ENCODE results near the gene DDX27. TPM values are rescaled to one million over a fixed set of nuclear protein-coding genes. Genes with fewer than 3 reads are reported as not detected.

DDX27 gene
- total RNA-seq, 1 experiment from 2014 or later = 54.8 TPM

DNA sequence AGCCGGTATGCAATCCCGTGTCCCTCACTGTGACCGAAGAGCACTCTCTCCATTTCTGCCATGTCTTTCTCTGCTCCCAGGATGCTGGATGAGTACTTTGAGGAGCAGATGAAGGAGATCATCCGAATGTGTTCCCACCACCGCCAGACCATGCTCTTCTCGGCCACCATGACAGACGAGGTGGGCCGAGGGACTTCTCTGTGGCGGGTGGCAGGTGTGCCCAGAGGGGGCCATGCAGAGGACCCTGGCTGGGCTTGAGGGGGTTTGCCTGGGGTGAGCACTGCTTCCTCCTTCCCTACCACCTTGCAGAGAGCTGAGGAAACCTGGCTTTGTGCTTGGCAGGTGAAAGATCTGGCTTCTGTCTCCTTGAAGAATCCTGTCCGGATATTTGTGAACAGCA, 14.0 kb downstream of the DDX27 start (continued):
- TF ChIP-seq, protein P1, sequence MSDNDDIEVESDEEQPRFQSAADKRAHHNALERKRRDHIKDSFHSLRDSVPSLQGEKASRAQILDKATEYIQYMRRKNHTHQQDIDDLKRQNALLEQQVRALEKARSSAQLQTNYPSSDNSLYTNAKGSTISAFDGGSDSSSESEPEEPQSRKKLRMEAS (CRISPR knock-in tag; IDR thresholded peaks at IDR 0.05) = no peak
- TF ChIP-seq, protein P2, sequence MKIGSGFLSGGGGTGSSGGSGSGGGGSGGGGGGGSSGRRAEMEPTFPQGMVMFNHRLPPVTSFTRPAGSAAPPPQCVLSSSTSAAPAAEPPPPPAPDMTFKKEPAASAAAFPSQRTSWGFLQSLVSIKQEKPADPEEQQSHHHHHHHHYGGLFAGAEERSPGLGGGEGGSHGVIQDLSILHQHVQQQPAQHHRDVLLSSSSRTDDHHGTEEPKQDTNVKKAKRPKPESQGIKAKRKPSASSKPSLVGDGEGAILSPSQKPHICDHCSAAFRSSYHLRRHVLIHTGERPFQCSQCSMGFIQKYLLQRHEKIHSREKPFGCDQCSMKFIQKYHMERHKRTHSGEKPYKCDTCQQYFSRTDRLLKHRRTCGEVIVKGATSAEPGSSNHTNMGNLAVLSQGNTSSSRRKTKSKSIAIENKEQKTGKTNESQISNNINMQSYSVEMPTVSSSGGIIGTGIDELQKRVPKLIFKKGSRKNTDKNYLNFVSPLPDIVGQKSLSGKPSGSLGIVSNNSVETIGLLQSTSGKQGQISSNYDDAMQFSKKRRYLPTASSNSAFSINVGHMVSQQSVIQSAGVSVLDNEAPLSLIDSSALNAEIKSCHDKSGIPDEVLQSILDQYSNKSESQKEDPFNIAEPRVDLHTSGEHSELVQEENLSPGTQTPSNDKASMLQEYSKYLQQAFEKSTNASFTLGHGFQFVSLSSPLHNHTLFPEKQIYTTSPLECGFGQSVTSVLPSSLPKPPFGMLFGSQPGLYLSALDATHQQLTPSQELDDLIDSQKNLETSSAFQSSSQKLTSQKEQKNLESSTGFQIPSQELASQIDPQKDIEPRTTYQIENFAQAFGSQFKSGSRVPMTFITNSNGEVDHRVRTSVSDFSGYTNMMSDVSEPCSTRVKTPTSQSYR (CRISPR knock-in tag; IDR thresholded peaks at IDR 0.05) = no peak
- TF ChIP-seq ZNF671 (CRISPR knock-in tag; IDR thresholded peaks at IDR 0.05) (no peak), JUN (CRISPR knock-in tag; IDR thresholded peaks at IDR 0.05) (no peak), ESRRA (CRISPR knock-in tag; IDR thresholded peaks at IDR 0.05; ENCODE audit: borderline replicate concordance) (no peak), CREM (CRISPR knock-in tag; IDR thresholded peaks at IDR 0.05) (no peak), NFE2L1 (CRISPR knock-in tag; IDR thresholded peaks at IDR 0.05) (no peak)
- TF ChIP-seq, protein P3, sequence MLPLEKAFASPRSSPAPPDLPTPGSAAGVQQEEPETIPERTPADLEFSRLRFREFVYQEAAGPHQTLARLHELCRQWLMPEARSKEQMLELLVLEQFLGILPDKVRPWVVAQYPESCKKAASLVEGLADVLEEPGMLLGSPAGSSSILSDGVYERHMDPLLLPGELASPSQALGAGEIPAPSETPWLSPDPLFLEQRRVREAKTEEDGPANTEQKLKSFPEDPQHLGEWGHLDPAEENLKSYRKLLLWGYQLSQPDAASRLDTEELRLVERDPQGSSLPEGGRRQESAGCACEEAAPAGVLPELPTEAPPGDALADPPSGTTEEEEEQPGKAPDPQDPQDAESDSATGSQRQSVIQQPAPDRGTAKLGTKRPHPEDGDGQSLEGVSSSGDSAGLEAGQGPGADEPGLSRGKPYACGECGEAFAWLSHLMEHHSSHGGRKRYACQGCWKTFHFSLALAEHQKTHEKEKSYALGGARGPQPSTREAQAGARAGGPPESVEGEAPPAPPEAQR (CRISPR knock-in tag; IDR thresholded peaks at IDR 0.05) = no peak
- TF ChIP-seq, protein P4, sequence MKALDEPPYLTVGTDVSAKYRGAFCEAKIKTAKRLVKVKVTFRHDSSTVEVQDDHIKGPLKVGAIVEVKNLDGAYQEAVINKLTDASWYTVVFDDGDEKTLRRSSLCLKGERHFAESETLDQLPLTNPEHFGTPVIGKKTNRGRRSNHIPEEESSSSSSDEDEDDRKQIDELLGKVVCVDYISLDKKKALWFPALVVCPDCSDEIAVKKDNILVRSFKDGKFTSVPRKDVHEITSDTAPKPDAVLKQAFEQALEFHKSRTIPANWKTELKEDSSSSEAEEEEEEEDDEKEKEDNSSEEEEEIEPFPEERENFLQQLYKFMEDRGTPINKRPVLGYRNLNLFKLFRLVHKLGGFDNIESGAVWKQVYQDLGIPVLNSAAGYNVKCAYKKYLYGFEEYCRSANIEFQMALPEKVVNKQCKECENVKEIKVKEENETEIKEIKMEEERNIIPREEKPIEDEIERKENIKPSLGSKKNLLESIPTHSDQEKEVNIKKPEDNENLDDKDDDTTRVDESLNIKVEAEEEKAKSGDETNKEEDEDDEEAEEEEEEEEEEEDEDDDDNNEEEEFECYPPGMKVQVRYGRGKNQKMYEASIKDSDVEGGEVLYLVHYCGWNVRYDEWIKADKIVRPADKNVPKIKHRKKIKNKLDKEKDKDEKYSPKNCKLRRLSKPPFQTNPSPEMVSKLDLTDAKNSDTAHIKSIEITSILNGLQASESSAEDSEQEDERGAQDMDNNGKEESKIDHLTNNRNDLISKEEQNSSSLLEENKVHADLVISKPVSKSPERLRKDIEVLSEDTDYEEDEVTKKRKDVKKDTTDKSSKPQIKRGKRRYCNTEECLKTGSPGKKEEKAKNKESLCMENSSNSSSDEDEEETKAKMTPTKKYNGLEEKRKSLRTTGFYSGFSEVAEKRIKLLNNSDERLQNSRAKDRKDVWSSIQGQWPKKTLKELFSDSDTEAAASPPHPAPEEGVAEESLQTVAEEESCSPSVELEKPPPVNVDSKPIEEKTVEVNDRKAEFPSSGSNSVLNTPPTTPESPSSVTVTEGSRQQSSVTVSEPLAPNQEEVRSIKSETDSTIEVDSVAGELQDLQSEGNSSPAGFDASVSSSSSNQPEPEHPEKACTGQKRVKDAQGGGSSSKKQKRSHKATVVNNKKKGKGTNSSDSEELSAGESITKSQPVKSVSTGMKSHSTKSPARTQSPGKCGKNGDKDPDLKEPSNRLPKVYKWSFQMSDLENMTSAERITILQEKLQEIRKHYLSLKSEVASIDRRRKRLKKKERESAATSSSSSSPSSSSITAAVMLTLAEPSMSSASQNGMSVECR (CRISPR knock-in tag; IDR thresholded peaks at IDR 0.05; ENCODE audit: borderline replicate concordance) = no peak

DNA sequence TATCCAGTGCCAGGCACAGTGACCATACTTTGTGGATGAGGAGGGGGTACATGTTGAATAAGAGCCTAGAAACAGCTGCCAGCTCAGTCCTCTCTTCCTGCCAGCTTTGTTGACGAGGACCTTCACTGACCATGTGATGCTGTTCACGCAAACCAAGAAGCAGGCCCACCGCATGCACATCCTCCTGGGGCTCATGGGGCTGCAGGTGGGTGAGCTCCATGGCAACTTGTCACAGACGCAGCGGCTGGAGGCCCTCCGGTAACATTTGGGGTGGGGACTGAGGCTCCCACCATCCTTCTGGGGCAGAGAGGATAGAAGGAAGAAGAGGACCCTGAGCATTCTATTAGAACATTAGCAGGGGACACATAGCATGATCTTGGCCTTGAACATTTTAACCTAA, 15.6 kb downstream of the DDX27 start:
- peaks cover 74% of the 10 kb centered on the region for H3K36me3 Mint-ChIP-seq
- POLR2A ChIA-PET = no interaction called here
- ATAC-seq = no peak

DNA sequence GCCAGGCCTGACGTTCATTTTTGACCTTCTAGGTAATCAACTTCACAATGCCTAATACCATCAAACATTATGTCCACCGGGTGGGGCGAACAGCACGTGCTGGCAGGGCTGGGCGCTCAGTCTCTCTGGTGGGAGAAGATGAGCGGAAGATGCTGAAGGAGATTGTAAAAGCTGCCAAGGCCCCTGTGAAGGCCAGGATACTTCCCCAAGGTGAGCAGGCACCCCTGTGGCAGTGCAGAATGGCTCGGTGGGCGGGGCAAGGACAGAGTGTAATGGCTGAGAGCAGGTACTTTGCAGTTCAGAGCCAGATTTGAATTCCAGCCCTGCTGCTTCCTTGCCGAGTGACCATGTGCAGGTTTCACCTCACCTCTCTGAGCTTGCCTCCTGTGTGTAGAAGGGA, 17.1 kb downstream of the DDX27 start:
- CTCF ChIA-PET = interaction anchor here (1.9 kb wide), 1 partner anchor 10 kb away, joined by 15 read pairs; no protein-coding TSS in a partner anchor
- peak; percentile 28; the same call in 1 of the 2 replicates for ATAC-seq
- no peak overlapping the region for H3K27ac Mint-ChIP-seq
- TF ChIP-seq, protein P5, sequence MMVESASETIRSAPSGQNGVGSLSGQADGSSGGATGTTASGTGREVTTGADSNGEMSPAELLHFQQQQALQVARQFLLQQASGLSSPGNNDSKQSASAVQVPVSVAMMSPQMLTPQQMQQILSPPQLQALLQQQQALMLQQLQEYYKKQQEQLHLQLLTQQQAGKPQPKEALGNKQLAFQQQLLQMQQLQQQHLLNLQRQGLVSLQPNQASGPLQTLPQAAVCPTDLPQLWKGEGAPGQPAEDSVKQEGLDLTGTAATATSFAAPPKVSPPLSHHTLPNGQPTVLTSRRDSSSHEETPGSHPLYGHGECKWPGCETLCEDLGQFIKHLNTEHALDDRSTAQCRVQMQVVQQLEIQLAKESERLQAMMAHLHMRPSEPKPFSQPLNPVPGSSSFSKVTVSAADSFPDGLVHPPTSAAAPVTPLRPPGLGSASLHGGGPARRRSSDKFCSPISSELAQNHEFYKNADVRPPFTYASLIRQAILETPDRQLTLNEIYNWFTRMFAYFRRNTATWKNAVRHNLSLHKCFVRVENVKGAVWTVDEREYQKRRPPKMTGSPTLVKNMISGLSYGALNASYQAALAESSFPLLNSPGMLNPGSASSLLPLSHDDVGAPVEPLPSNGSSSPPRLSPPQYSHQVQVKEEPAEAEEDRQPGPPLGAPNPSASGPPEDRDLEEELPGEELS (CRISPR knock-in tag; IDR thresholded peaks at IDR 0.05) = no peak
- TF ChIP-seq, protein P2 (CRISPR knock-in tag; IDR thresholded peaks at IDR 0.05) = no peak

More for the DNA sequence above, 15.6 kb downstream of the DDX27 start:
- Mint-ChIP-seq H3K4me1 (no peaks in the 10 kb centered on the region), H3K4me3 (no peak overlapping the region), H3K9me3 (no peaks in the 10 kb centered on the region), H3K27ac (no peak overlapping the region), H3K27me3 (ENCODE audit: low read depth) (no peaks in the 10 kb centered on the region)
- TF ChIP-seq NFYB (CRISPR knock-in tag; conservative IDR thresholded peaks at IDR 0.05; ENCODE audit: low read depth) (no peak), ZNF121 (CRISPR knock-in tag; IDR thresholded peaks at IDR 0.05) (no peak), ESRRA (CRISPR knock-in tag; IDR thresholded peaks at IDR 0.05; ENCODE audit: borderline replicate concordance) (no peak), NR2C2 (CRISPR knock-in tag; IDR thresholded peaks at IDR 0.05) (no peak), SP1 (CRISPR knock-in tag; conservative IDR thresholded peaks at IDR 0.05) (no peak)
- TF ChIP-seq, protein P6, sequence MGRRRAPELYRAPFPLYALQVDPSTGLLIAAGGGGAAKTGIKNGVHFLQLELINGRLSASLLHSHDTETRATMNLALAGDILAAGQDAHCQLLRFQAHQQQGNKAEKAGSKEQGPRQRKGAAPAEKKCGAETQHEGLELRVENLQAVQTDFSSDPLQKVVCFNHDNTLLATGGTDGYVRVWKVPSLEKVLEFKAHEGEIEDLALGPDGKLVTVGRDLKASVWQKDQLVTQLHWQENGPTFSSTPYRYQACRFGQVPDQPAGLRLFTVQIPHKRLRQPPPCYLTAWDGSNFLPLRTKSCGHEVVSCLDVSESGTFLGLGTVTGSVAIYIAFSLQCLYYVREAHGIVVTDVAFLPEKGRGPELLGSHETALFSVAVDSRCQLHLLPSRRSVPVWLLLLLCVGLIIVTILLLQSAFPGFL (CRISPR knock-in tag; IDR thresholded peaks at IDR 0.05; ENCODE audit: borderline replicate concordance) = no peak
- CTCF ChIA-PET = no interaction called here
- no peak for DNase-seq (ENCODE audit: low spot score)

More for the DNA sequence above, 17.1 kb downstream of the DDX27 start:
- Mint-ChIP-seq H3K4me3 (no peak overlapping the region), H3K9me3 (no peaks in the 10 kb centered on the region), H3K4me1 (no peaks in the 10 kb centered on the region), H3K27me3 (ENCODE audit: low read depth) (no peaks in the 10 kb centered on the region), H3K36me3 (peaks cover 73% of the 10 kb centered on the region)
- POLR2A ChIA-PET = interaction anchor here (1.2 kb wide), 1 partner anchor 10 kb away, joined by 5 read pairs; no protein-coding TSS in a partner anchor
- DNase-seq (ENCODE audit: low spot score) = no peak
